D721Med (cell line): Measurements from ENCODE around the gene KRT83.

Experiments
- DNase-seq: peaks from one replicate; pipeline ENCODE4 v3.0.0; 2011; ENCODE audit warnings: low spot score; ENCODE audit not compliant: insufficient read length
- FAIRE-seq: peaks from 2 replicates; lab custom pipeline; 2011; peaks lifted over from hg19 to GRCh38; lab: Jason Lieb, UNC
- TF ChIP-seq, protein P1 (sequence below): IDR thresholded peaks from 2 replicates; pipeline ENCODE4 v1.5.1; 2012; ENCODE audit warnings: mild to moderate bottlenecking, control low read depth; ENCODE audit not compliant: insufficient read depth; ENCODE audit errors: missing control alignments

The KRT83 gene

DNA sequence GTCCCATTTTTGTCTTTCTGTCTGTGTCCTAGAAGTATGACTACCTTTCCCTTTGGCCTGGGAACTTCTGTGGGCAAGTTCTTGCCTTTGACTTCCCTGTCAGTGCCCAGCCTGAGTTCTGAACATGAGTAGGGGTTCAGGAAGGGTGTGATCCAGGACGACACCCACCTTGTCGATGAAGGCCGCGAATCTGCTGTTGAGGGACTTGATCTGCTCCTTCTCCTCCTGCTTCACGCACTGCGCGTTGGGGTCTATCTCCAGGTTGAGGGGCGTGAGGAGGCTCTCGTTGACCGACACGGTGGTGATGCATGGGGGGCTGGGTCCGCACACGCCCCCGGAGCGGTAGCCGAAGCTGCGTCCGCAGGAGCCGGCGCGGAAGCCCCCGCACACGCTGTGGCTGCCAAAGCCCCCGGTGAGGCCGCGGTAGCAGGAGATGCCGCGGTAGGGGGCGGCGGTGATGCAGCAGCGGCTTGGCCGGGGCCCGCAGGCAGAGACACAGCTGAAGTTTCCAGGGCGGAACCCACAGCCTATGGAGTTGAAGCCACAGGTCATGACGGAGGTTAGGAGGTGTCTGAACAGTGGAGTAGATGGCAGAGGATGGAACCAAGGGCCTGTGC lies at the start of gene KRT83:
TSS of gene KRT83 (minus strand) at position 615 of the 617 bp plus-strand sequence. CDS start at position 552, 63 bp downstream.
- DNase-seq (no peak), FAIRE-seq (no peak)
- TF ChIP-seq, protein P1, sequence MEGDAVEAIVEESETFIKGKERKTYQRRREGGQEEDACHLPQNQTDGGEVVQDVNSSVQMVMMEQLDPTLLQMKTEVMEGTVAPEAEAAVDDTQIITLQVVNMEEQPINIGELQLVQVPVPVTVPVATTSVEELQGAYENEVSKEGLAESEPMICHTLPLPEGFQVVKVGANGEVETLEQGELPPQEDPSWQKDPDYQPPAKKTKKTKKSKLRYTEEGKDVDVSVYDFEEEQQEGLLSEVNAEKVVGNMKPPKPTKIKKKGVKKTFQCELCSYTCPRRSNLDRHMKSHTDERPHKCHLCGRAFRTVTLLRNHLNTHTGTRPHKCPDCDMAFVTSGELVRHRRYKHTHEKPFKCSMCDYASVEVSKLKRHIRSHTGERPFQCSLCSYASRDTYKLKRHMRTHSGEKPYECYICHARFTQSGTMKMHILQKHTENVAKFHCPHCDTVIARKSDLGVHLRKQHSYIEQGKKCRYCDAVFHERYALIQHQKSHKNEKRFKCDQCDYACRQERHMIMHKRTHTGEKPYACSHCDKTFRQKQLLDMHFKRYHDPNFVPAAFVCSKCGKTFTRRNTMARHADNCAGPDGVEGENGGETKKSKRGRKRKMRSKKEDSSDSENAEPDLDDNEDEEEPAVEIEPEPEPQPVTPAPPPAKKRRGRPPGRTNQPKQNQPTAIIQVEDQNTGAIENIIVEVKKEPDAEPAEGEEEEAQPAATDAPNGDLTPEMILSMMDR: no peak

DNA sequence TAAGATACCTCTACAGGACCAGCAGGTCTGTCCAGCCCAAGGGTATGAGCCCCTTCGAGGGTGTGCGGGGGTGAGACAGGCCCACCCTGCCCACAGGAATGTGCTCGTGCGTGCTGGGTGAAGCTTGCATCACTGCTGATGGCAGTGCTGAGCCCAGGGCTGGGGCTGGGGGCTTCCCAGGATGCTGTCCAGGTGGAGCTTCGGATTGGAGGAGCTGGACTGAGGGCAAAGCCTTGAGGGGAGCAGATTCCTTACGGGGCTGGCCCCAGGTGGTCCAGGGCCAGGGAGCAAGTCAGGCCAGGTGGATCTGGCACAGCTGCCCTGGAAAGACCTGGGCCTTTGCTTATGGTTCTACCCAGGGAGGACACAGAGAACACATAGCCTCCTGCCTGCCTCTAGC lies 48.6 kb upstream of the KRT83 start:
- FAIRE-seq: no peak
- no peak for DNase-seq
- TF ChIP-seq, protein P1: no peak

DNA sequence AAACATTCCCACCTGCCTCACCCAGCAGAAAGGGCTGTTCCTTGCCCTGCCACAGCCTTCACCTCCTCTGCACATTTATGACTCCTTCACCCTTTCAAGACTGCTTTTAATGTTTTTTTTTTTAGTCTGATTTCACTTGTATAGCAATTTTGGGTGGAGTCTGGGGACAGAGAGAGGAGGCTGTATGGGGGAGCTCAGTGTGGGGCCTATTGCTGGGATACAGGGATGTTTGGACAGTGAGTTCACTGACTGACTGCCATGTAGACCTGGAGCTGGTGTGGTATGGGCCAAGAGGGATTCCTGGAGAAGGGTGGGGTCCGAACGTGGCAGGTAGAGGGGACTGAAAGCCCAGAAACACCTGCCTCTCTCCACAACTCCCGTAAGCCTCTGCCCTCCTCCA lies 48.0 kb upstream of the KRT83 start:
- TF ChIP-seq, protein P1: no peak
- FAIRE-seq (no peak), DNase-seq (no peak)

DNA sequence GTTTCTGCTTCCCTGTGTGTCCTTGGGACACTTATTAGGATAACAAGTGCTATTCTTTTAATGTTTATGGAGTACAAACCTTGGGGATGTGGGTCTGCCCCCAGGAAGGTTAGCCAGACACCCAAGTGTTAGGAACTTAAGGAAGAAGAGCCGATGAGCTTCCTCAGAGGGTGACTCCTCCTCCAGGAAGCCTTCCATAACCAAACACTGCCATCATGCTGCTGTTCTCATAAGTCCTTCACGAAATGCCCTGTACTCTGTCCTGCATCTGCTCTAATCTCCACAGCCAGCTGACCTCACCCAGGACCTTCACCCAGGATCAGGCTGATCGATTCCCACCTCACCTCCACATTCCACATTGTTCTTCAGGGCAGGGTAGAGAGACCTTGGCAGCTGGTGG lies 47.3 kb upstream of the KRT83 start:
- FAIRE-seq: no peak
- TF ChIP-seq, protein P1: no peak
- DNase-seq: no peak

DNA sequence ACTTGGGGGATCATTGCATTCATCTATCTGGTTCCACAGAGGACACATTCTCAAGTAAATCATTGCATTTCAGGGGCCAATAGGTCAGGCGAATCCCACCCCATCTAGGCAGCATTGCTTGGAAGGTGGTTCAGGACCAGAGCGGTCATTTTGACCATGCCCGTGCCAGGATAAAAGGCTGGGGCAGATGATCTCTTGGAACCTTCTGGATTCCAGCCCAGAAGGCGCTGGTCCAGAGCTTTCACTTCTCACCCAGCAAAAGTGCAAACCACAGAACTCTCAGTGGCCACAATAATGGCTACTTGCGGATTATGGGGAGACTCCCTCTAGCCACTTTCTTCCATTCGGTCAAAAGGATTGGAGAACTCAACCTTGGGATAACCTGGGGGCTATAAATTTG lies 46.7 kb upstream of the KRT83 start:
- TF ChIP-seq, protein P1: no peak
- DNase-seq (no peak), FAIRE-seq (no peak)

DNA sequence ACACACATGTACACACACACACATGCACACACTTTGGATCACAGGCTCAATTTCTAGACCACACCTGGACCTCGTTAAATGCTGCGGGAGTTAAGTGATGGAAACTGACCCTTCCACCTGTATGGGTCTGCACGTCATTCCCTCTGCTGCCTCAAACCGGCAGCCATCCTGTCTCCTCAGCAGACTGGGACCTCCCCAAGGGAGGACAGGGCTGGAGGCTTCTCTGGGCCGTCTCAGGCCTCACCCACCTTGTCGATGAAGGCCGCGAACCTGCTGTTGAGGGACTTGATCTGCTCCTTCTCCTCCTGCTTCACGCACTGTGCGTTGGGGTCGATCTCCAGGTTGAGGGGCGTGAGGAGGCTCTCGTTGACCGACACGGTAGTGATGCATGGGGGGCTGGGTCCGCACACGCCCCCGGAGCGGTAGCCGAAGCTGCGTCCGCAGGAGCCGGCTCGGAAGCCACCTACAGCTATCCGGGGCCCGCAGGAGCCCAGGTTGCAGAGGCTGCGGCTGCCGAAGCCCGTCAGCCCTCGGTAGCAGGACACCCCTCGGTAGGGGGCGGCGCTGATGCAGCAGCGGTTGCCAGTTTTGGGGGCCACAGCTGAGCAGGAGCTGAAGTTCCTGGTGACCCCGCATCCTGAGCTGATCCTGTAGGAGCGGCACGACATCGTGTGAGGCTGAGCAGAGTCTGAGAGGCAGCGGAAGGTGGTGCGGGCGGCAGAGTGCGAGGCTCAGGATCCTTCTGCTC lies 45.7 kb upstream of the KRT83 start, which contains the start of gene KRT85:
TSS of gene KRT85 (minus strand) at position 744 of the 748 bp plus-strand sequence. CDS start at position 668, 76 bp downstream.
- FAIRE-seq: no peak
- DNase-seq: no peak
- TF ChIP-seq, protein P1: no peak
